ENCODE measurements around the gene STK11IP. TPM values are rescaled to one million over a fixed set of nuclear protein-coding genes. Genes with fewer than 3 reads are reported as not detected.

The STK11IP gene
- total RNA-seq (10 to 100 TPM; 25.1 to 30.3 TPM), polyA plus RNA-seq (ENCODE audit: insufficient read length in 6 of 6) (10 to 100 TPM; 24.5 to 36.6 (median 29.2) TPM)
- long read RNA-seq, donor 1, partial matches to known transcripts = 0 of 2 reads
- long read RNA-seq, donor 1, other reads (novel, unspliced or antisense) = 0 of 2 reads
- long read RNA-seq, donor 2, partial matches to known transcripts = 0 of 4 reads
- long read RNA-seq, donor 2, other reads (novel, unspliced or antisense) = 0 of 4 reads
- long read RNA-seq, donor 3, partial matches to known transcripts = 0 of 2 reads
- long read RNA-seq, donor 3, other reads (novel, unspliced or antisense) = 0 of 2 reads
- long read RNA-seq, donor 4, partial matches to known transcripts = 2 of 2 reads
- long read RNA-seq, donor 4, other reads (novel, unspliced or antisense) = 0 of 2 reads
- long read RNA-seq, donor 5 = 0 reads
- long read RNA-seq, donor 6, partial matches to known transcripts = 0 of 1 reads
- long read RNA-seq, donor 6, other reads (novel, unspliced or antisense) = 0 of 1 reads
- long read RNA-seq, donor 7 = 0 reads
- long read RNA-seq, donor 8, partial matches to known transcripts = 0 of 3 reads
- long read RNA-seq, donor 8, other reads (novel, unspliced or antisense) = 0 of 3 reads
- long read RNA-seq, donor 9 = 0 reads
- long read RNA-seq, donor 10, partial matches to known transcripts = 1 of 1 reads
- long read RNA-seq, donor 10, other reads (novel, unspliced or antisense) = 0 of 1 reads
- long read RNA-seq, donor 11, partial matches to known transcripts = 0 of 2 reads
- long read RNA-seq, donor 11, other reads (novel, unspliced or antisense) = 0 of 2 reads
- long read RNA-seq, donor 12 = 0 reads

- ATAC-seq (peak; percentile 98), DNase-seq (peak; percentile 97 to 99 (median 98))
- intact Hi-C loops (cut with DNase I) = no loop called here
- peaks cover 0 to 18% of the 10 kb centered on the region in 2 donors for H3K36me3 ChIP-seq
- no peaks in the 10 kb centered on the region for H3K9me3 ChIP-seq
- H3K4me3 ChIP-seq = peak within 1 kb of the TSS; percentile 61 to 63
- TF ChIP-seq CTCF (IDR thresholded peaks at IDR 0.05) = no peak
- H3K4me1 ChIP-seq = peaks cover 8 to 12% of the 10 kb centered on the region in 2 donors
- no peaks in the 10 kb centered on the region for H3K27me3 ChIP-seq
- peak within 1 kb of the TSS; percentile 92 to 93 for H3K27ac ChIP-seq
Observed at GRCh38 chr2:219597552-219598307, at the start of gene STK11IP. STK11IP (plus strand) TSS chr2:219597857; CDS start chr2:219598120, 263 bp downstream.

- no peak for ATAC-seq
- intact Hi-C loops (cut with DNase I) = no loop called here
Observed at GRCh38 chr2:219548990-219549389, 48.7 kb upstream of the STK11IP start.

GRCh38 chr2:219549619-219550018 lies 48.0 kb upstream of the STK11IP start:
- Histone ChIP-seq H3K4me1 (peaks cover 5 to 20% of the 10 kb centered on the region in 2 donors), H3K4me3 (no peak overlapping the region), H3K36me3 (no peaks in the 10 kb centered on the region), H3K27ac (no peak overlapping the region), H3K9me3 (no peaks in the 10 kb centered on the region), H3K27me3 (peaks cover 16 to 87% of the 10 kb centered on the region in 2 donors)
- DNase-seq (peak in 1 of 4 donors; percentile 45), ATAC-seq (no peak)
- intact Hi-C loops (cut with DNase I) = no loop called here
- TF ChIP-seq CTCF (IDR thresholded peaks at IDR 0.05) = no peak

More at GRCh38 chr2:219548990-219549389, 48.7 kb upstream of the STK11IP start:
- H3K9me3 ChIP-seq = no peaks in the 10 kb centered on the region
- peaks cover 16 to 87% of the 10 kb centered on the region in 2 donors for H3K27me3 ChIP-seq
- H3K27ac ChIP-seq = no peak overlapping the region
- peaks cover 8 to 26% of the 10 kb centered on the region in 2 donors for H3K4me1 ChIP-seq
- DNase-seq = peak in 1 of 4 donors; percentile 69
- TF ChIP-seq CTCF (IDR thresholded peaks at IDR 0.05) = no peak
- H3K4me3 ChIP-seq = no peak overlapping the region
- no peaks in the 10 kb centered on the region for H3K36me3 ChIP-seq

- peaks cover 16 to 67% of the 10 kb centered on the region in 2 donors for H3K27me3 ChIP-seq
- H3K27ac ChIP-seq = no peak overlapping the region
- H3K9me3 ChIP-seq = no peaks in the 10 kb centered on the region
- ATAC-seq (peak; percentile 35), DNase-seq (peak in 1 of 4 donors; percentile 37)
- H3K36me3 ChIP-seq = no peaks in the 10 kb centered on the region
- peak overlapping the region; percentile 46 to 63 for H3K4me3 ChIP-seq
- no peak for TF ChIP-seq CTCF (IDR thresholded peaks at IDR 0.05)
- intact Hi-C loops (cut with DNase I) = no loop called here
- peaks cover 5 to 20% of the 10 kb centered on the region in 2 donors for H3K4me1 ChIP-seq
Observed at GRCh38 chr2:219551441-219552381, 45.9 kb upstream of the STK11IP start.

Data from left lung (tissue), 14 donors.